ENCODE results near the gene SLC9A3. TPM values are rescaled to one million over a fixed set of nuclear protein-coding genes. Genes with fewer than 3 reads are reported as not detected.
"Not testable (repeated sequence)": the region's sequence is repeated elsewhere in the genome, so short reads cannot be mapped to it uniquely, and the experiment has no call there.

Gene SLC9A3
- polyA plus RNA-seq, 1 experiment: 0.76 TPM

GRCh38 chr5:510521-510920, 13.7 kb downstream of the SLC9A3 start:
- ChIA-PET CTCF (no interaction called here), POLR2A (no interaction called here)
- DNase-seq (ENCODE audit: low read depth, low spot score): no peak
- Histone ChIP-seq H3K27ac (ENCODE audit: low read depth, low read length) (no peak overlapping the region), H3K4me3 (ENCODE audit: low read depth, low read length) (no peak overlapping the region), H3K9me3 (ENCODE audit: control insufficient read depth, insufficient read depth, low read length) (peaks cover 23% of the 10 kb centered on the region; the same call in 1 of the 2 replicates), H3K27me3 (ENCODE audit: control insufficient read depth, insufficient read depth, low read length) (peaks cover 47% of the 10 kb centered on the region)
- no peak for TF ChIP-seq CTCF (IDR thresholded peaks at IDR 0.05; ENCODE audit: low read depth, low read length)

GRCh38 chr5:509611-510185, 14.6 kb downstream of the SLC9A3 start:
- ChIA-PET POLR2A (no interaction called here), CTCF (interaction anchor here (0.6 kb wide), 1 partner anchor 171 kb away, joined by 3 read pairs; no protein-coding TSS in a partner anchor)
- H3K9me3 ChIP-seq (ENCODE audit: control insufficient read depth, insufficient read depth, low read length): peaks cover 23% of the 10 kb centered on the region; the same call in 1 of the 2 replicates
- DNase-seq (ENCODE audit: low read depth, low spot score): no peak
- no peak overlapping the region for H3K4me3 ChIP-seq (ENCODE audit: low read depth, low read length)
- no peak overlapping the region for H3K27ac ChIP-seq (ENCODE audit: low read depth, low read length)
- no peak for TF ChIP-seq CTCF (IDR thresholded peaks at IDR 0.05; ENCODE audit: low read depth, low read length)
- H3K27me3 ChIP-seq (ENCODE audit: control insufficient read depth, insufficient read depth, low read length): peaks cover 39% of the 10 kb centered on the region

- Histone ChIP-seq H3K27me3 (ENCODE audit: control insufficient read depth, insufficient read depth, low read length) (peaks cover 37% of the 10 kb centered on the region), H3K9me3 (ENCODE audit: control insufficient read depth, insufficient read depth, low read length) (peaks cover 23% of the 10 kb centered on the region; the same call in 1 of the 2 replicates)
- H3K27ac ChIP-seq (ENCODE audit: low read depth, low read length); POLR2A ChIA-PET; DNase-seq (ENCODE audit: low read depth, low spot score); CTCF ChIA-PET; H3K4me3 ChIP-seq (ENCODE audit: low read depth, low read length): not testable (repeated sequence)
These were observed 16.2 kb downstream of the SLC9A3 start for GRCh38 chr5:507986-508575.

GRCh38 chr5:505951-506525, 18.2 kb downstream of the SLC9A3 start:
- TF ChIP-seq CTCF (IDR thresholded peaks at IDR 0.05; ENCODE audit: low read depth, low read length): no peak
- CTCF ChIA-PET: no interaction called here

GRCh38 chr5:504326-505154, 19.7 kb downstream of the SLC9A3 start:
- TF ChIP-seq CTCF (IDR thresholded peaks at IDR 0.05; ENCODE audit: low read depth, low read length): no peak
- no peak for DNase-seq (ENCODE audit: low read depth, low spot score)
- ChIA-PET CTCF (no interaction called here), POLR2A (no interaction called here)
- Histone ChIP-seq H3K27ac (ENCODE audit: low read depth, low read length) (no peak overlapping the region), H3K9me3 (ENCODE audit: control insufficient read depth, insufficient read depth, low read length) (peaks cover 28% of the 10 kb centered on the region; the same call in 1 of the 2 replicates), H3K27me3 (ENCODE audit: control insufficient read depth, insufficient read depth, low read length) (peaks cover 21% of the 10 kb centered on the region), H3K4me3 (ENCODE audit: low read depth, low read length) (no peak overlapping the region)

More at GRCh38 chr5:505951-506525, 18.2 kb downstream of the SLC9A3 start:
- POLR2A ChIA-PET: no interaction called here
- Histone ChIP-seq H3K4me3 (ENCODE audit: low read depth, low read length) (no peak overlapping the region), H3K27me3 (ENCODE audit: control insufficient read depth, insufficient read depth, low read length) (peaks cover 33% of the 10 kb centered on the region), H3K27ac (ENCODE audit: low read depth, low read length) (no peak overlapping the region), H3K9me3 (ENCODE audit: control insufficient read depth, insufficient read depth, low read length) (peaks cover 23% of the 10 kb centered on the region; the same call in 1 of the 2 replicates)
- no peak for DNase-seq (ENCODE audit: low read depth, low spot score)

Data from AG04450 (cell line).